Measurements from ENCODE around the gene PCDHGA1.

Gene PCDHGA1

GRCh38 chr5:141476132-141476911, 146.0 kb downstream of the PCDHGA1 start:
- peak; percentile 22 for DNase-seq

GRCh38 chr5:141477044-141477575, 146.8 kb downstream of the PCDHGA1 start:
- DNase-seq: no peak

GRCh38 chr5:141477815-141478214, 147.5 kb downstream of the PCDHGA1 start:
- DNase-seq: no peak

GRCh38 chr5:141478321-141478945, 148.1 kb downstream of the PCDHGA1 start:
- peak; percentile 22 for DNase-seq

- no peak for DNase-seq
Measured at GRCh38 chr5:141479776-141480175, 149.5 kb downstream of the PCDHGA1 start.

- DNase-seq: no peak
Measured at GRCh38 chr5:141483902-141484301, 153.6 kb downstream of the PCDHGA1 start.

- DNase-seq: no peak
Measured at GRCh38 chr5:141484310-141484640, 154.0 kb downstream of the PCDHGA1 start.

GRCh38 chr5:141484641-141485311, 154.5 kb downstream of the PCDHGA1 start, which contains the start of gene PCDHGC4:
Gene PCDHGC4, plus strand, starts transcription at chr5:141485030. Its CDS starts 144 bp downstream, at chr5:141485174.
- peak; percentile 15 for DNase-seq

GRCh38 chr5:141485321-141486055, 155.2 kb downstream of the PCDHGA1 start:
- no peak for DNase-seq

GRCh38 chr5:141486091-141486490, 155.8 kb downstream of the PCDHGA1 start:
- no peak for DNase-seq

GRCh38 chr5:141487131-141487530, 156.8 kb downstream of the PCDHGA1 start:
- no peak for DNase-seq

GRCh38 chr5:141488591-141489561, 158.6 kb downstream of the PCDHGA1 start, which contains the start of gene PCDHGC5:
Gene PCDHGC5, plus strand, starts transcription at chr5:141489081. Its CDS starts 160 bp downstream, at chr5:141489241.
- no peak for DNase-seq

GRCh38 chr5:141489841-141490240, 159.5 kb downstream of the PCDHGA1 start:
- DNase-seq: no peak

GRCh38 chr5:141490271-141490670, 160.0 kb downstream of the PCDHGA1 start:
- no peak for DNase-seq

GRCh38 chr5:141490771-141491170, 160.5 kb downstream of the PCDHGA1 start:
- DNase-seq: no peak

- DNase-seq: no peak
Measured at GRCh38 chr5:141491323-141492167, 161.2 kb downstream of the PCDHGA1 start.

GRCh38 chr5:141492168-141492885, 162.0 kb downstream of the PCDHGA1 start:
- no peak for DNase-seq

GRCh38 chr5:141493500-141494422, 163.4 kb downstream of the PCDHGA1 start:
- no peak for DNase-seq
